DOHH2 (cell line): Measurements from ENCODE around the gene OR4E1.

Source experiments
- CTCF ChIP-seq: fragments of 200-600 bp; sonication (generic); IDR thresholded peaks from one replicate; pipeline ENCODE4 v1.5.1; 2014; ENCODE audit warnings: antibody characterized with exemption, mild to moderate bottlenecking, low read depth, low read length; ENCODE audit not compliant: poor library complexity, severe bottlenecking
- EZH2phosphoT487 ChIP-seq: fragments of 200-600 bp; sonication (generic); IDR thresholded peaks from 2 replicates; pipeline ENCODE4 v1.6.1; 2017; ENCODE audit warnings: borderline replicate concordance, mild to moderate bottlenecking, antibody characterized with exemption, low read length, moderate library complexity, mixed read lengths

GRCh38 chr14:21672116-21672515 lies 1.5 kb downstream of the OR4E1 start:
- TF ChIP-seq CTCF (no peak), EZH2phosphoT487 (no peak)
